GM03348 (cell line): ENCODE measurements around the gene NRG2.

Experiments used
- DNase-seq: peaks from one replicate; pipeline ENCODE4 v3.0.0; 2012; ENCODE audit warnings: low spot score

Gene NRG2

GRCh38 chr5:140042643-140043507 is at the start of gene NRG2:
TSS of gene NRG2 (minus strand) at chr5:140043299.
- DNase-seq: peak; percentile 87

GRCh38 chr5:140090251-140090650 is 47.2 kb upstream of the NRG2 start:
- no peak for DNase-seq

- DNase-seq: no peak
Measured at GRCh38 chr5:140084541-140084940, 41.4 kb upstream of the NRG2 start.

- no peak for DNase-seq
Measured at GRCh38 chr5:140083650-140084049, 40.6 kb upstream of the NRG2 start.

- DNase-seq: no peak
Measured at GRCh38 chr5:140083120-140083519, 40.0 kb upstream of the NRG2 start.

- DNase-seq: no peak
Measured at GRCh38 chr5:140076788-140077187, 33.7 kb upstream of the NRG2 start.

- no peak for DNase-seq
Measured at GRCh38 chr5:140076142-140076541, 33.0 kb upstream of the NRG2 start.

GRCh38 chr5:140075371-140075770 is 32.3 kb upstream of the NRG2 start:
- DNase-seq: peak; percentile 56

- peak; percentile 44 for DNase-seq
Measured at GRCh38 chr5:140073296-140073695, 30.2 kb upstream of the NRG2 start.

GRCh38 chr5:140072812-140073211 is 29.7 kb upstream of the NRG2 start:
- DNase-seq: no peak

- no peak for DNase-seq
Measured at GRCh38 chr5:140060816-140061215, 17.7 kb upstream of the NRG2 start.

- DNase-seq: no peak
Measured at GRCh38 chr5:140058212-140058932, 15.3 kb upstream of the NRG2 start.

- DNase-seq: no peak
Measured at GRCh38 chr5:140056880-140057279, 13.8 kb upstream of the NRG2 start.

- no peak for DNase-seq
Measured at GRCh38 chr5:140055152-140055551, 12.1 kb upstream of the NRG2 start.

- no peak for DNase-seq
Measured at GRCh38 chr5:140054086-140054689, 11.1 kb upstream of the NRG2 start.

- no peak for DNase-seq
Measured at GRCh38 chr5:140051950-140052349, 8.9 kb upstream of the NRG2 start.

GRCh38 chr5:140049713-140050112 is 6.6 kb upstream of the NRG2 start:
- no peak for DNase-seq

- DNase-seq: no peak
Measured at GRCh38 chr5:140049205-140049604, 6.1 kb upstream of the NRG2 start.

- no peak for DNase-seq
Measured at GRCh38 chr5:140044041-140044440, 942 bp upstream of the NRG2 start.

- DNase-seq: no peak
Measured at GRCh38 chr5:140043508-140043872, 391 bp upstream of the NRG2 start.

- DNase-seq: no peak
Measured at GRCh38 chr5:140042393-140042642, 781 bp downstream of the NRG2 start.

GRCh38 chr5:140041492-140042392 is 1.4 kb downstream of the NRG2 start:
- peak; percentile 68 for DNase-seq
